Islet of Langerhans (tissue), 1 donor: ENCODE results near the gene HRG.
"Not testable (repeated sequence)": the region's sequence is repeated elsewhere in the genome, so short reads cannot be mapped to it uniquely, and the experiment has no call there.

ENCODE experiments used
- FAIRE-seq: peaks from one replicate; lab custom pipeline; 2011; peaks lifted over from hg19 to GRCh38; lab: Jason Lieb, UNC

Gene HRG

GRCh38 chr3:186665625-186666188 is at the start of gene HRG:
Gene HRG (plus strand): TSS chr3:186666014. CDS start chr3:186666032, 18 bp downstream.
- no peak for FAIRE-seq

GRCh38 chr3:186616299-186616617 is 49.6 kb upstream of the HRG start:
- no peak for FAIRE-seq

- no peak for FAIRE-seq
These were observed 48.5 kb upstream of the HRG start for GRCh38 chr3:186617036-186617946.

GRCh38 chr3:186618318-186618938 is 47.4 kb upstream of the HRG start:
- FAIRE-seq, result no peak

- FAIRE-seq, result no peak
These were observed 46.0 kb upstream of the HRG start for GRCh38 chr3:186619787-186620212.

GRCh38 chr3:186620213-186621092 is 45.4 kb upstream of the HRG start:
- no peak for FAIRE-seq

GRCh38 chr3:186621894-186622650 is 43.7 kb upstream of the HRG start:
- no peak for FAIRE-seq

- no peak for FAIRE-seq
These were observed 43.0 kb upstream of the HRG start for GRCh38 chr3:186622651-186623310.

GRCh38 chr3:186624598-186624997 is 41.2 kb upstream of the HRG start:
- FAIRE-seq, result no peak

- no peak for FAIRE-seq
These were observed 40.2 kb upstream of the HRG start for GRCh38 chr3:186625600-186626042.

- FAIRE-seq, result no peak
These were observed 39.5 kb upstream of the HRG start for GRCh38 chr3:186626254-186626847.

- FAIRE-seq, result no peak
These were observed 37.9 kb upstream of the HRG start for GRCh38 chr3:186627852-186628414.

GRCh38 chr3:186628756-186629155 is 37.1 kb upstream of the HRG start:
- no peak for FAIRE-seq

GRCh38 chr3:186630950-186631641 is 34.7 kb upstream of the HRG start:
- no peak for FAIRE-seq

- no peak for FAIRE-seq
These were observed 32.3 kb upstream of the HRG start for GRCh38 chr3:186633481-186633880.

GRCh38 chr3:186634207-186634606 is 31.6 kb upstream of the HRG start:
- not testable (repeated sequence) for FAIRE-seq

- no peak for FAIRE-seq
These were observed 30.3 kb upstream of the HRG start for GRCh38 chr3:186635532-186635931.

GRCh38 chr3:186636536-186636935 is 29.3 kb upstream of the HRG start:
- no peak for FAIRE-seq

- FAIRE-seq, result no peak
These were observed 28.1 kb upstream of the HRG start for GRCh38 chr3:186637686-186638085.

GRCh38 chr3:186638259-186638658 is 27.6 kb upstream of the HRG start:
- no peak for FAIRE-seq
